HCT116 (cell line): ENCODE results near the gene TRAPPC1. TPM values are rescaled to one million over a fixed set of nuclear protein-coding genes. Genes with fewer than 3 reads are reported as not detected.

Source experiments
- ATAC-seq: fragments of 200-7000 bp; cut with Tn5 transposase; 2 replicates; pipeline ENCODE4 v1.9.1; 2020; ENCODE audit warnings: mild to moderate bottlenecking, moderate library complexity
- BruUV-seq: library from RNA; stranded (reverse); fragments of 400-500 nt; replicated peaks from 2 replicates; lab custom pipeline; 2021; lab: Mats Ljungman, UMichigan
- CTCF ChIA-PET: fragments of 300-600 bp; sonication (Branson Sonifier 250); formaldehyde crosslinking; loops from one replicate; lab custom pipeline; 2021; ENCODE audit warnings: antibody characterized with exemption; lab: Charles Lee
- POLR2A ChIA-PET: fragments of 300-600, 350-600 bp; sonication (Branson Sonifier 250); formaldehyde crosslinking; loops from one replicate; lab custom pipeline; 2021; ENCODE audit warnings: antibody characterized with exemption; lab: Charles Lee
- RAD21 ChIA-PET, 2 experiments: fragments of 300-600 bp; sonication (Branson Sonifier 250); formaldehyde crosslinking; loops; one replicate each; lab custom pipeline; 2023; ENCODE audit warnings: low total read pairs in 2 of 2; ENCODE audit not compliant: uncharacterized antibody in 2 of 2, unreplicated experiment in 2 of 2, low non-redundant PET in 1 of 2; lab: Charles Lee
- DNase-seq: peaks from one replicate; pipeline ENCODE4 v3.0.0-alpha.2; 2010; ENCODE audit warnings: low read depth, low spot score
- H2AFZ ChIP-seq: fragments of 200-600 bp; shearing (Covaris generic), sonication (generic); 2 replicates; pipeline ENCODE4 v1.6.1; 2017; ENCODE audit warnings: low read depth, mixed run types, mixed read lengths, antibody characterized with exemption, low read length; ENCODE audit not compliant: poor library complexity, severe bottlenecking
- H3K27ac ChIP-seq: 2 replicates; pipeline ENCODE4 v1.5.1; 2012; ENCODE audit warnings: low read depth, low read length
- H3K27me3 ChIP-seq: fragments of 200-600 bp; sonication (generic); 2 replicates; pipeline ENCODE4 v1.6.1; 2016; ENCODE audit warnings: mixed run types, low read length, mixed read lengths; ENCODE audit not compliant: insufficient read depth
- H3K36me3 ChIP-seq, 2 experiments: fragments of 200-500 bp in 1 of 2; fragments of 200-600 bp in 1 of 2; sonication (Bioruptor generic) in 1 of 2; sonication (generic) in 1 of 2; 2 replicates each; pipeline versions ENCODE4 v1.5.1 to v1.6.1; 2014 to 2016; ENCODE audit warnings: low read length in 2 of 2, inconsistent platforms in 1 of 2, mixed read lengths in 1 of 2, mixed run types in 1 of 2; ENCODE audit not compliant: insufficient read depth in 2 of 2, control insufficient read depth in 1 of 2
- H3K4me1 ChIP-seq, 2 experiments: fragments of 200-600 bp in 1 of 2; sonication (generic) in 1 of 2; 2 replicates each; pipeline versions ENCODE4 v1.5.1 to v1.6.1; 2012 to 2017; ENCODE audit warnings: low read length in 2 of 2, inconsistent platforms in 1 of 2, mild to moderate bottlenecking in 1 of 2, mixed read lengths in 1 of 2, mixed run types in 1 of 2, moderate library complexity in 1 of 2; ENCODE audit not compliant: insufficient read depth in 2 of 2, control insufficient read depth in 1 of 2
- H3K4me2 ChIP-seq: fragments of 200-600 bp; sonication (generic); 2 replicates; pipeline ENCODE4 v1.6.1; 2017; ENCODE audit warnings: mixed run types, low read length, mixed read lengths
- H3K4me3 ChIP-seq, 2 experiments: fragments of 200-600 bp in 1 of 2; sonication (generic) in 1 of 2; replicated peaks in 1 of 2; 2 replicates each; pipeline ENCODE4 v1.5.1; 2011 to 2016; ENCODE audit warnings: low read length in 2 of 2, control low read depth in 1 of 2, low read depth in 1 of 2, mild to moderate bottlenecking in 1 of 2, mixed read lengths in 1 of 2, mixed run types in 1 of 2
- H3K79me2 ChIP-seq: fragments of 200-600 bp; sonication (generic); 2 replicates; pipeline ENCODE4 v1.6.1; 2017; ENCODE audit warnings: mild to moderate bottlenecking, mixed run types, low read length, moderate library complexity, mixed read lengths; ENCODE audit not compliant: insufficient read depth
- H3K9ac ChIP-seq: fragments of 200-600 bp; sonication (generic); 2 replicates; pipeline ENCODE4 v1.6.1; 2016; ENCODE audit warnings: low read length, mixed read lengths
- H3K9me2 ChIP-seq: fragments of 200-600 bp; sonication (generic), shearing (Covaris generic); 2 replicates; pipeline ENCODE4 v1.6.1; 2017; ENCODE audit warnings: mixed run types, mild to moderate bottlenecking, moderate library complexity; ENCODE audit not compliant: insufficient read depth
- H3K9me3 ChIP-seq, 2 experiments: fragments of 200-500 bp in 1 of 2; fragments of 200-600 bp in 1 of 2; sonication (Bioruptor generic) in 1 of 2; sonication (generic) in 1 of 2; 2 replicates each; pipeline ENCODE4 v1.6.1; 2014 to 2017; ENCODE audit warnings: low read length in 2 of 2, mixed read lengths in 2 of 2, inconsistent platforms in 1 of 2, low read depth in 1 of 2, mild to moderate bottlenecking in 1 of 2, mixed run types in 1 of 2, moderate library complexity in 1 of 2; ENCODE audit not compliant: control insufficient read depth in 1 of 2, insufficient read depth in 1 of 2
- H4K20me1 ChIP-seq: fragments of 200-600 bp; sonication (generic), shearing (Covaris generic); 2 replicates; pipeline ENCODE4 v1.6.1; 2017; ENCODE audit warnings: mixed run types, mild to moderate bottlenecking, moderate library complexity; ENCODE audit not compliant: insufficient read depth
- ATF3 ChIP-seq: IDR thresholded peaks from 2 replicates; pipeline ENCODE4 v1.6.1; 2012
- CTCF ChIP-seq, 3 experiments: fragments of 200-600 bp in 1 of 3; sonication (generic) in 1 of 3; IDR thresholded peaks in 2 of 3; conservative IDR thresholded peaks in 1 of 3; 2 replicates each; pipeline ENCODE4 v1.5.1; 2012 to 2017; ENCODE audit warnings: low read depth in 2 of 3, low read length in 2 of 3, antibody characterized with exemption in 1 of 3, borderline replicate concordance in 1 of 3, control low read depth in 1 of 3, mild to moderate bottlenecking in 1 of 3, mixed read lengths in 1 of 3, mixed run types in 1 of 3, moderate library complexity in 1 of 3; ENCODE audit not compliant: insufficient read depth in 1 of 3
- EZH2phosphoT487 ChIP-seq: fragments of 200-600 bp; IDR thresholded peaks from 2 replicates; pipeline ENCODE4 v1.6.1; 2018; ENCODE audit warnings: antibody characterized with exemption, borderline replicate concordance
- POLR2A ChIP-seq: IDR thresholded peaks from 2 replicates; pipeline ENCODE4 v1.7.0; 2011; ENCODE audit warnings: borderline replicate concordance; ENCODE audit not compliant: insufficient read depth, insufficient read length; ENCODE audit errors: extremely low read depth
- POLR2AphosphoS5 ChIP-seq: IDR thresholded peaks from 2 replicates; pipeline ENCODE4 v1.6.1; 2011; ENCODE audit warnings: mild to moderate bottlenecking, low read depth, low read length, moderate library complexity
- RAD21 ChIP-seq: IDR thresholded peaks from 2 replicates; pipeline ENCODE4 v1.6.1; 2012; ENCODE audit warnings: low read depth, mild to moderate bottlenecking
- REST ChIP-seq: IDR thresholded peaks from 2 replicates; pipeline ENCODE4 v1.6.1; 2012; ENCODE audit warnings: low read depth
- SIN3A ChIP-seq: IDR thresholded peaks from 2 replicates; pipeline ENCODE4 v1.6.1; 2012; ENCODE audit warnings: low read depth
- SP1 ChIP-seq: IDR thresholded peaks from 2 replicates; pipeline ENCODE4 v1.6.1; 2012; ENCODE audit warnings: low read depth
- SRF ChIP-seq: IDR thresholded peaks from 2 replicates; pipeline ENCODE4 v1.6.1; 2012; ENCODE audit warnings: low read depth
- ZNF274 ChIP-seq: fragments of 200-500 bp; sonication (Bioruptor generic); IDR thresholded peaks from 2 replicates; pipeline ENCODE4 v1.6.1; 2014; ENCODE audit warnings: mild to moderate bottlenecking, low read depth, low read length, inconsistent platforms
- intact Hi-C: fragments of 100-400 bp; cut with micrococcal nuclease; formaldehyde crosslinking; loops from 2 replicates; pipeline ENCODE4 v1.10.0; 2022
- total RNA-seq: library from RNA; stranded (reverse); gene quantifications from one replicate; pipeline ENCODE4 v1.2.1, GENCODE V29; 2021; ENCODE audit not compliant: unreplicated experiment

The TRAPPC1 gene
- total RNA-seq, 1 experiment from 2014 or later: 123 TPM

- ATAC-seq (no peak), DNase-seq (no peak)
- Histone ChIP-seq H2AFZ (no peak overlapping the region), H3K9me2 (no peaks in the 10 kb centered on the region), H3K36me3 (peaks cover 10 to 21% of the 10 kb centered on the region in 2 experiments; a peak in 3 of 4 replicates), H3K4me1 (peaks cover 1 to 13% of the 10 kb centered on the region in 2 experiments; a peak in 3 of 4 replicates), H3K4me3 (no peak overlapping the region), H3K9me3 (no peaks in the 10 kb centered on the region), H3K27me3 (no peaks in the 10 kb centered on the region), H3K9ac (no peak overlapping the region), H3K4me2 (no peak overlapping the region), H3K27ac (no peak overlapping the region), H3K79me2 (no peaks in the 10 kb centered on the region), H4K20me1 (no peaks in the 10 kb centered on the region)
- no peak for TF ChIP-seq RAD21
- no peak for TF ChIP-seq SRF
- no peak for TF ChIP-seq ZNF274
- TF ChIP-seq ATF3: no peak
- TF ChIP-seq EZH2phosphoT487: no peak
- no peak for TF ChIP-seq POLR2A
- no peak for TF ChIP-seq REST
- no peak for TF ChIP-seq CTCF (IDR thresholded peaks at IDR 0.05 in 2 of 3, conservative IDR thresholded peaks at IDR 0.05 in 1 of 3; ENCODE audit: borderline replicate concordance in 1 of 3, insufficient read depth in 1 of 3, low read depth in 2 of 3, low read length in 2 of 3)
- TF ChIP-seq SP1: no peak
- no peak for TF ChIP-seq SIN3A
- TF ChIP-seq POLR2AphosphoS5: no peak
- intact Hi-C loops: loop anchor here (5.0 kb wide), 1 partner anchor 88 kb away; no protein-coding TSS in a partner anchor
- ChIA-PET POLR2A (no interaction called here), RAD21 (no interaction called here), CTCF (no interaction called here)
- BruUV-seq: no TSS peak
These were observed 21.5 kb downstream of the TRAPPC1 start for GRCh38 chr17:7910281-7910680.
